Dermis blood vessel endothelial cell (primary cell): ENCODE results near the gene GRAMD1A. TPM values are rescaled to one million over a fixed set of nuclear protein-coding genes. Genes with fewer than 3 reads are reported as not detected.
"Not testable (repeated sequence)": the region's sequence is repeated elsewhere in the genome, so short reads cannot be mapped to it uniquely, and the experiment has no call there.

Experiments
- DNase-seq: peaks from one replicate; pipeline ENCODE4 v3.0.0; 2010
- total RNA-seq: library from RNA; depleted of rRNA; stranded (reverse); fragments of >200 nt; gene quantifications from 2 replicates; pipeline ENCODE4 v1.2.3, GENCODE V29; 2014

The GRAMD1A gene
- total RNA-seq, 1 donor from 2014 or later, result 48.5 TPM

GRCh38 chr19:34979819-34980640, 20.1 kb upstream of the GRAMD1A start:
- DNase-seq, result no peak

GRCh38 chr19:34982275-34982674, 17.8 kb upstream of the GRAMD1A start:
- no peak for DNase-seq

GRCh38 chr19:34983786-34984185, 16.3 kb upstream of the GRAMD1A start:
- no peak for DNase-seq

- DNase-seq, result no peak
Observed at GRCh38 chr19:34984287-34984686, 15.8 kb upstream of the GRAMD1A start.

- DNase-seq, result peak; percentile 90
Observed at GRCh38 chr19:34985249-34986022, 14.7 kb upstream of the GRAMD1A start.

- DNase-seq, result no peak
Observed at GRCh38 chr19:34988119-34988518, 12.0 kb upstream of the GRAMD1A start.

- DNase-seq, result no peak
Observed at GRCh38 chr19:34989298-34989697, 10.8 kb upstream of the GRAMD1A start.

GRCh38 chr19:34990578-34991192, 9.4 kb upstream of the GRAMD1A start:
- no peak for DNase-seq

GRCh38 chr19:34991542-34992333, 8.4 kb upstream of the GRAMD1A start:
- DNase-seq, result no peak

GRCh38 chr19:34992582-34992981, 7.5 kb upstream of the GRAMD1A start:
- not testable (repeated sequence) for DNase-seq

- DNase-seq, result no peak
Observed at GRCh38 chr19:34994286-34994642, 5.9 kb upstream of the GRAMD1A start.

- DNase-seq, result peak; percentile 71
Observed at GRCh38 chr19:34994643-34995541, 5.2 kb upstream of the GRAMD1A start.

GRCh38 chr19:34995551-34995950, 4.6 kb upstream of the GRAMD1A start:
- no peak for DNase-seq

- DNase-seq, result peak; percentile 50
Observed at GRCh38 chr19:34997071-34997617, 3.0 kb upstream of the GRAMD1A start.

- DNase-seq, result not testable (repeated sequence)
Observed at GRCh38 chr19:34998224-34998623, 1.9 kb upstream of the GRAMD1A start.

- DNase-seq, result no peak
Observed at GRCh38 chr19:34998777-34999497, 1.2 kb upstream of the GRAMD1A start.

GRCh38 chr19:35000338-35000646, 169 bp downstream of the GRAMD1A start:
- no peak for DNase-seq

GRCh38 chr19:35000647-35001501, 751 bp downstream of the GRAMD1A start:
- peak; percentile 56 for DNase-seq

GRCh38 chr19:35002037-35002535, 2.0 kb downstream of the GRAMD1A start:
- no peak for DNase-seq
